Measurements from ENCODE around the gene MXRA8. TPM values are rescaled to one million over a fixed set of nuclear protein-coding genes. Genes with fewer than 3 reads are reported as not detected.

MXRA8 gene
- total and polyA plus RNA-seq, 2 donors (not counting 3 experiments of a cell fraction or from before 2014, with no cell fraction given), result 0.82 to 1.9 TPM

- Histone ChIP-seq H3K4me1 (ENCODE audit: control insufficient read depth, extremely low read depth, insufficient read depth, low read length) (peaks cover 22% of the 10 kb centered on the region), H3K4me2 (ENCODE audit: insufficient read depth, low read length) (peak overlapping the region; percentile 90), H2AFZ (ENCODE audit: low read depth, low read length) (no peak overlapping the region), H3K9me1 (replicated peaks; ENCODE audit: control insufficient read depth, extremely low read depth, insufficient read depth, low read length) (no peaks in the 10 kb centered on the region), H3K27me3 (ENCODE audit: control insufficient read depth in 2 of 2, insufficient read depth in 2 of 2, low read length in 2 of 2) (no peaks in the 10 kb centered on the region), H4K20me1 (replicated peaks; ENCODE audit: control insufficient read depth, extremely low read depth, insufficient read depth, low read length) (no peaks in the 10 kb centered on the region), H3K9ac (replicated peaks; ENCODE audit: extremely low read depth, insufficient read depth, low read length) (peak overlapping the region; percentile 82), H3K4me3 (replicated peaks in 1 of 3; ENCODE audit: insufficient read depth in 1 of 3, low read depth in 1 of 3, low read length in 3 of 3) (peak overlapping the region; percentile 77 to 92 (median 90)), H3K36me3 (ENCODE audit: control insufficient read depth in 2 of 2, extremely low read depth in 1 of 2, insufficient read depth in 2 of 2, low read length in 2 of 2) (peaks cover 14 to 37% of the 10 kb centered on the region in 2 experiments), H3K9me3 (replicated peaks; ENCODE audit: control insufficient read depth, insufficient read depth, low read length) (no peaks in the 10 kb centered on the region), H3K27ac (ENCODE audit: insufficient read depth, low read depth, low read length) (peak overlapping the region; percentile 9), H3K79me2 (ENCODE audit: control insufficient read depth, insufficient read depth, low read length) (peaks cover 63% of the 10 kb centered on the region)
- POLR2A ChIA-PET, result no interaction called here
- DNase-seq (ENCODE audit: low read depth, low spot score) (no peak), FAIRE-seq (peak; percentile 59)
- no peak for TF ChIP-seq POLR2A (IDR thresholded peaks at IDR 0.05; ENCODE audit: low read depth, low read length)
- TF ChIP-seq EZH2 (IDR thresholded peaks at IDR 0.05; ENCODE audit: borderline replicate concordance, low read depth, low read length, severe bottlenecking), result no peak
- TF ChIP-seq MYC (IDR thresholded peaks at IDR 0.05; ENCODE audit: low read depth, low read length), result no peak
- TF ChIP-seq MAX (IDR thresholded peaks at IDR 0.05; ENCODE audit: insufficient read depth, insufficient read length), result no peak
- TF ChIP-seq FOS (IDR thresholded peaks at IDR 0.05; ENCODE audit: borderline replicate concordance, insufficient read depth, low read length), result no peak
- TF ChIP-seq JUN (IDR thresholded peaks at IDR 0.05; ENCODE audit: borderline replicate concordance, insufficient read depth, insufficient read length, low read depth), result no peak
- no peak for TF ChIP-seq GATA2 (IDR thresholded peaks at IDR 0.05; ENCODE audit: insufficient read depth, insufficient read length, low read depth, low read length)
- TF ChIP-seq POLR2AphosphoS5 (IDR thresholded peaks at IDR 0.05; ENCODE audit: insufficient read depth, low read depth, low read length), result no peak
- TF ChIP-seq CTCF (IDR thresholded peaks at IDR 0.05; ENCODE audit: extremely low read depth in 1 of 2, insufficient read depth in 1 of 2, low read depth in 1 of 2, low read length in 2 of 2), result no peak
- intact Hi-C loops (cut with micrococcal nuclease), result no loop called here
- CTCF ChIA-PET, result interaction anchor here (1.0 to 3.4 kb wide), 4 partner anchors 16 to 108 kb away, joined by 3 to 31 read pairs (median 4); no protein-coding TSS in a partner anchor
- dilution Hi-C loops (cut with MboI; ENCODE audit: extremely low pct_ligation_motif_present, low sequenced_read_pairs), result no loop called here
- BruUV-seq (replicated peaks), result TSS peak; percentile 47
These were observed 39.6 kb upstream of the MXRA8 start for GRCh38 chr1:1397839-1398523.

Measured in endothelial cell of umbilical vein (primary cell).